ENCODE results near the gene PCGF3.

DNA sequence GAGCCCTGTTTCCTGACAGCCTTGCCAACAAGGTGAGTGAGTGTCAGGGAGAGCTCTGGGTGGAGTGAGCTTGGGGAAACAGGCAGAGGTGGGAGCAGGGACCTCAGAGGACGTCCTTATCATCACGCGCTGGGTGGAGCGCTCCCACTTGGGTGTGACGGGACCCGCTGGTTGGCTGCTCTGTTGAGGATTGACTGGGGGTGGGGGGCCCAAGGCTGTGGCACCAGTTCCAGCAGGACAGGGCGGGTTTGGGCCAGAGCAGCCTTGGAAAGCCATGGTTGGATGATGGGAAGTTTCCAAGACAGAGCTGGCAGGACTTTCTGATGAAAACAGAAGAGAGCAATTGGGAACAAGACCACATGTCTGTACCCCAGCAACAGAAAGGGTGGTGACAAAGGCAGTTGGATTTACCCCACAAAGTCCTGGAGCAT is 3.0 kb upstream of the PCGF3 start:
- TF ChIP-seq OSR1 (CRISPR knock-in tag; IDR thresholded peaks at IDR 0.05) (no peak), ZNF70 (CRISPR knock-in tag; IDR thresholded peaks at IDR 0.05) (no peak)

All from SK-N-SH treated with all-trans-retinoic acid at 6 μM for 48 hours (cell line).